ENCODE data around the gene FOXI2.

FOXI2 gene

GRCh38 chr10:127774766-127775559, 38.0 kb downstream of the FOXI2 start:
- no peak for TF ChIP-seq POLR2A (IDR thresholded peaks at IDR 0.05; ENCODE audit: low read depth, low read length)
- no peak for FAIRE-seq
- no peak for DNase-seq (ENCODE audit: insufficient read length, low spot score)

- TF ChIP-seq POLR2A (IDR thresholded peaks at IDR 0.05; ENCODE audit: low read depth, low read length) = no peak
- DNase-seq (ENCODE audit: insufficient read length, low spot score) (no peak), FAIRE-seq (no peak)
Observed at GRCh38 chr10:127776816-127777215, 39.8 kb downstream of the FOXI2 start.

- TF ChIP-seq POLR2A (IDR thresholded peaks at IDR 0.05; ENCODE audit: low read depth, low read length) = no peak
- FAIRE-seq = no peak
- DNase-seq (ENCODE audit: insufficient read length, low spot score) = no peak
Observed at GRCh38 chr10:127781412-127781811, 44.4 kb downstream of the FOXI2 start.

DNA sequence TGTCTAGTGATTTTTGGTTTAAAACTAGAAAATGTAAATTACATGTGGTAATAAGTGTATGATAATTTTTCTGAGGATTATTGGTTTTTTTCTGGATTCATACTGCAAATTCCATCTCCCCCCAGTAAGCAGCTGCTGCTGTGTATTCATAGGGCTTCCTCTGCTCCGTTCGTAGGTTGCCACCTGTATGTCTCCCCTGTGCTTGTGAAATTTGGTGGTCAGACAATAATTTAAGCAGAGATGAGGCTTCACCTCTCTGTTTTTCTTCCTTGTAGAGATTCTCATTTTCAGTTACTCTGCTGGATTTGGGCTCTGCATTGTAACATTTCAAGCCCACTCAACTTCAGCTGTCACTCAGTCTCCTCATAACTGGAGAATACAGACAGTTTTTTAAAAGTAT, 50.9 kb downstream of the FOXI2 start:
- no peak for FAIRE-seq
- no peak for TF ChIP-seq POLR2A (IDR thresholded peaks at IDR 0.05; ENCODE audit: low read depth, low read length)
- no peak for DNase-seq (ENCODE audit: insufficient read length, low spot score)

DNA sequence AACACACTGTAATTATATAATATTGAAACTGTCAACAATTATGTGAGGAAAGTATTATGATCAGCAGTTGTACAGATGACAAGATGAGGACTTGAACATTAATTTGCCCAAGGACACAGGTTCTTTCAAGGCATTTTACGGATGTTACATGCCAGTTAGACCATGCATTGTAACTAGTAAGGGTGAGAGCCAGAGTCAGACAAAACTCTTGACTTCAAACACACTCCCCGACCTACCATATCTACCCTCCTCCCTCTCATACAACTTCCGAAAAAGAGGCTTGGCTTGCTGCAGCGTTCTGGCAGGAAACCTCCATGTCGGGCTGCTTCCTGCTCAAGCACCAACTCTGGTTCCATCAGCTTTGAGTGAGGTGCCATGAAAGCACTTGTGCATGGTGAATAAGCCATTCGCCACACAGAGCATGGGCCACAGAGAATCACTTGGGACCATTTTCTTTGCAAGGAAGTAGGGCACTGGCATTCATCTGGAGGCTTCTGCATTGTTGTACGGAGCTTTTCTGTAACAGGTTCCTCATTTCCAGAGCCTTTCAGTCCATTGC, 53.2 kb downstream of the FOXI2 start:
- FAIRE-seq (no peak), DNase-seq (ENCODE audit: insufficient read length, low spot score) (no peak)
- no peak for TF ChIP-seq POLR2A (IDR thresholded peaks at IDR 0.05; ENCODE audit: low read depth, low read length)

Data from H54 (cell line).